Measurements from ENCODE around the gene NUP153.

DNA sequence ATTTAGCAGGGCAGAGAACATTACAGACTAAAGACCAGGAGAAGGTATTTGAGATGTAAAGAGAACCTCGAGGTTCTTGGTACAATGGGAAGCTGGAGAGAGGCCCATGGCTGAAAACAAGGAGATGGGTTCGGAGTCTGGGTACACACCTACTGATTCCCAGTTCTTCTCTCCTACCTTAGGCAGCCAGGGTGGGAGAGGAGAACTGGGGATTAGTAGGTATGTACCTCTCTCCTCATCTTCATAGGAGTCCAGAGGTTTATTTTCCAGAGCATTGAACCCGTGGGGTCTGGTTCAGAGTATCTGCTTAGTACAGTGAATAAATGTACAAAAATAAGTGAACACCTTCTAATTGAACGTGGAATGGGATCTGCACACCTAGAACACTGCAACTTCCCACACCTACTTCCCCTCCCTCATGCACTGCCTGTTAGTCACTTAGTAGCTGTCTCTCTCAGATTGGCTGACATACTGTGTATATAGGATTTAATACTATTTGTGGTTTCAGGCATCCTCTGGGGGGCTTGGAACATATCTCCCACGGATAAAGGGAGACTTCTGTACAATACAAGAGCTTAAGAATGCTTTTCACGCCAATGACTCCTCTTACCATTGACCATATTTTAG is 23.5 kb upstream of the NUP153 start:
- TF ChIP-seq YY1 (IDR thresholded peaks at IDR 0.05; ENCODE audit: low read depth) (no peak), MXI1 (IDR thresholded peaks at IDR 0.05; ENCODE audit: low read depth, low read length) (no peak), TEAD4 (IDR thresholded peaks at IDR 0.05; ENCODE audit: borderline replicate concordance, insufficient read depth) (no peak), NRF1 (IDR thresholded peaks at IDR 0.05; ENCODE audit: low read depth, low read length) (no peak), POLR2AphosphoS5 (IDR thresholded peaks at IDR 0.05; ENCODE audit: low read depth, low read length) (no peak), TCF12 (IDR thresholded peaks at IDR 0.05) (no peak), NFIC (IDR thresholded peaks at IDR 0.05; ENCODE audit: borderline replicate concordance) (no peak)
- TF ChIP-seq, protein P1, sequence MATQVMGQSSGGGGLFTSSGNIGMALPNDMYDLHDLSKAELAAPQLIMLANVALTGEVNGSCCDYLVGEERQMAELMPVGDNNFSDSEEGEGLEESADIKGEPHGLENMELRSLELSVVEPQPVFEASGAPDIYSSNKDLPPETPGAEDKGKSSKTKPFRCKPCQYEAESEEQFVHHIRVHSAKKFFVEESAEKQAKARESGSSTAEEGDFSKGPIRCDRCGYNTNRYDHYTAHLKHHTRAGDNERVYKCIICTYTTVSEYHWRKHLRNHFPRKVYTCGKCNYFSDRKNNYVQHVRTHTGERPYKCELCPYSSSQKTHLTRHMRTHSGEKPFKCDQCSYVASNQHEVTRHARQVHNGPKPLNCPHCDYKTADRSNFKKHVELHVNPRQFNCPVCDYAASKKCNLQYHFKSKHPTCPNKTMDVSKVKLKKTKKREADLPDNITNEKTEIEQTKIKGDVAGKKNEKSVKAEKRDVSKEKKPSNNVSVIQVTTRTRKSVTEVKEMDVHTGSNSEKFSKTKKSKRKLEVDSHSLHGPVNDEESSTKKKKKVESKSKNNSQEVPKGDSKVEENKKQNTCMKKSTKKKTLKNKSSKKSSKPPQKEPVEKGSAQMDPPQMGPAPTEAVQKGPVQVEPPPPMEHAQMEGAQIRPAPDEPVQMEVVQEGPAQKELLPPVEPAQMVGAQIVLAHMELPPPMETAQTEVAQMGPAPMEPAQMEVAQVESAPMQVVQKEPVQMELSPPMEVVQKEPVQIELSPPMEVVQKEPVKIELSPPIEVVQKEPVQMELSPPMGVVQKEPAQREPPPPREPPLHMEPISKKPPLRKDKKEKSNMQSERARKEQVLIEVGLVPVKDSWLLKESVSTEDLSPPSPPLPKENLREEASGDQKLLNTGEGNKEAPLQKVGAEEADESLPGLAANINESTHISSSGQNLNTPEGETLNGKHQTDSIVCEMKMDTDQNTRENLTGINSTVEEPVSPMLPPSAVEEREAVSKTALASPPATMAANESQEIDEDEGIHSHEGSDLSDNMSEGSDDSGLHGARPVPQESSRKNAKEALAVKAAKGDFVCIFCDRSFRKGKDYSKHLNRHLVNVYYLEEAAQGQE (IDR thresholded peaks at IDR 0.05; ENCODE audit: low read depth, low read length): no peak
- TF ChIP-seq, protein P2, sequence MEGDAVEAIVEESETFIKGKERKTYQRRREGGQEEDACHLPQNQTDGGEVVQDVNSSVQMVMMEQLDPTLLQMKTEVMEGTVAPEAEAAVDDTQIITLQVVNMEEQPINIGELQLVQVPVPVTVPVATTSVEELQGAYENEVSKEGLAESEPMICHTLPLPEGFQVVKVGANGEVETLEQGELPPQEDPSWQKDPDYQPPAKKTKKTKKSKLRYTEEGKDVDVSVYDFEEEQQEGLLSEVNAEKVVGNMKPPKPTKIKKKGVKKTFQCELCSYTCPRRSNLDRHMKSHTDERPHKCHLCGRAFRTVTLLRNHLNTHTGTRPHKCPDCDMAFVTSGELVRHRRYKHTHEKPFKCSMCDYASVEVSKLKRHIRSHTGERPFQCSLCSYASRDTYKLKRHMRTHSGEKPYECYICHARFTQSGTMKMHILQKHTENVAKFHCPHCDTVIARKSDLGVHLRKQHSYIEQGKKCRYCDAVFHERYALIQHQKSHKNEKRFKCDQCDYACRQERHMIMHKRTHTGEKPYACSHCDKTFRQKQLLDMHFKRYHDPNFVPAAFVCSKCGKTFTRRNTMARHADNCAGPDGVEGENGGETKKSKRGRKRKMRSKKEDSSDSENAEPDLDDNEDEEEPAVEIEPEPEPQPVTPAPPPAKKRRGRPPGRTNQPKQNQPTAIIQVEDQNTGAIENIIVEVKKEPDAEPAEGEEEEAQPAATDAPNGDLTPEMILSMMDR (IDR thresholded peaks at IDR 0.05): no peak
- TF ChIP-seq, protein P3, sequence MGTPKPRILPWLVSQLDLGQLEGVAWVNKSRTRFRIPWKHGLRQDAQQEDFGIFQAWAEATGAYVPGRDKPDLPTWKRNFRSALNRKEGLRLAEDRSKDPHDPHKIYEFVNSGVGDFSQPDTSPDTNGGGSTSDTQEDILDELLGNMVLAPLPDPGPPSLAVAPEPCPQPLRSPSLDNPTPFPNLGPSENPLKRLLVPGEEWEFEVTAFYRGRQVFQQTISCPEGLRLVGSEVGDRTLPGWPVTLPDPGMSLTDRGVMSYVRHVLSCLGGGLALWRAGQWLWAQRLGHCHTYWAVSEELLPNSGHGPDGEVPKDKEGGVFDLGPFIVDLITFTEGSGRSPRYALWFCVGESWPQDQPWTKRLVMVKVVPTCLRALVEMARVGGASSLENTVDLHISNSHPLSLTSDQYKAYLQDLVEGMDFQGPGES (IDR thresholded peaks at IDR 0.05; ENCODE audit: low read depth, low read length): no peak
- TF ChIP-seq, protein P4, sequence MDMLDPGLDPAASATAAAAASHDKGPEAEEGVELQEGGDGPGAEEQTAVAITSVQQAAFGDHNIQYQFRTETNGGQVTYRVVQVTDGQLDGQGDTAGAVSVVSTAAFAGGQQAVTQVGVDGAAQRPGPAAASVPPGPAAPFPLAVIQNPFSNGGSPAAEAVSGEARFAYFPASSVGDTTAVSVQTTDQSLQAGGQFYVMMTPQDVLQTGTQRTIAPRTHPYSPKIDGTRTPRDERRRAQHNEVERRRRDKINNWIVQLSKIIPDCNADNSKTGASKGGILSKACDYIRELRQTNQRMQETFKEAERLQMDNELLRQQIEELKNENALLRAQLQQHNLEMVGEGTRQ (IDR thresholded peaks at IDR 0.05; ENCODE audit: borderline replicate concordance, low read depth, low read length): no peak

Data from SK-N-SH (cell line).